H1 (cell line): ENCODE data around the gene CERS5. TPM values are rescaled to one million over a fixed set of nuclear protein-coding genes. Genes with fewer than 3 reads are reported as not detected.

Experiments
- CHD2 ChIP-seq: IDR thresholded peaks from 2 replicates; pipeline ENCODE4 v1.6.1; 2012; ENCODE audit warnings: low read length, improper control_type of control experiment
- CTBP2 ChIP-seq: IDR thresholded peaks from 2 replicates; pipeline ENCODE4 v1.7.0; 2011; ENCODE audit warnings: borderline replicate concordance, mild to moderate bottlenecking, moderate library complexity, mixed read lengths, low read length; ENCODE audit not compliant: insufficient read depth, insufficient read length
- FOSL1 ChIP-seq: IDR thresholded peaks from 2 replicates; pipeline ENCODE4 v1.6.1; 2011; ENCODE audit warnings: mild to moderate bottlenecking, low read depth, low read length, moderate library complexity; ENCODE audit not compliant: insufficient read depth
- JUND ChIP-seq: IDR thresholded peaks from 2 replicates; pipeline ENCODE4 v1.6.1; 2011; ENCODE audit warnings: mild to moderate bottlenecking, improper control_type of control experiment, low read length
- MAX ChIP-seq: IDR thresholded peaks from 2 replicates; pipeline ENCODE4 v1.6.1; 2012; ENCODE audit warnings: inconsistent platforms
- PHF8 ChIP-seq: fragments of 200-600 bp; sonication (generic); conservative IDR thresholded peaks from 2 replicates; pipeline ENCODE4 v1.7.1; 2012; ENCODE audit warnings: low read depth, mild to moderate bottlenecking, inconsistent platforms, low read length, moderate library complexity
- POLR2A ChIP-seq, 2 experiments: IDR thresholded peaks; 1 replicate in 1 of 2; 2 replicates in 1 of 2; pipeline ENCODE4 v1.6.1; 2011; ENCODE audit warnings: low read depth in 2 of 2, low read length in 2 of 2, mild to moderate bottlenecking in 2 of 2; ENCODE audit errors: control extremely low read depth in 1 of 2
- POLR2AphosphoS5 ChIP-seq: IDR thresholded peaks from 2 replicates; pipeline ENCODE4 v1.6.1; 2011; ENCODE audit warnings: low read depth, low read length
- RAD21 ChIP-seq, 2 experiments: IDR thresholded peaks in 1 of 2; conservative IDR thresholded peaks in 1 of 2; 2 replicates each; pipeline ENCODE4 v1.6.1; 2011; ENCODE audit warnings: low read depth in 2 of 2, low read length in 2 of 2, improper control_type of control experiment in 1 of 2, inconsistent platforms in 1 of 2, mild to moderate bottlenecking in 1 of 2, moderate library complexity in 1 of 2
- RBBP5 ChIP-seq: IDR thresholded peaks from 2 replicates; pipeline ENCODE4 v1.7.1; 2012; ENCODE audit warnings: low read depth, mild to moderate bottlenecking, inconsistent platforms, low read length, moderate library complexity, borderline replicate concordance
- SIN3A ChIP-seq, 2 experiments: IDR thresholded peaks in 1 of 2; conservative IDR thresholded peaks in 1 of 2; 2 replicates each; pipeline ENCODE4 v1.6.1; 2011 to 2012; ENCODE audit warnings: low read length in 2 of 2, improper control_type of control experiment in 1 of 2, low read depth in 1 of 2, mild to moderate bottlenecking in 1 of 2
- SP1 ChIP-seq: IDR thresholded peaks from 2 replicates; pipeline ENCODE4 v1.6.1; 2011; ENCODE audit warnings: low read depth, low read length
- SP4 ChIP-seq: IDR thresholded peaks from 2 replicates; pipeline ENCODE4 v1.6.1; 2012; ENCODE audit warnings: low read length, inconsistent platforms
- TAF1 ChIP-seq: IDR thresholded peaks from 2 replicates; pipeline ENCODE4 v1.6.1; 2011; ENCODE audit warnings: mild to moderate bottlenecking, low read depth, low read length
- TBP ChIP-seq: IDR thresholded peaks from 2 replicates; pipeline ENCODE4 v1.6.1; 2011; ENCODE audit warnings: low read depth, low read length, improper control_type of control experiment
- TEAD4 ChIP-seq: IDR thresholded peaks from 2 replicates; pipeline ENCODE4 v1.6.1; 2012; ENCODE audit warnings: low read depth, low read length, inconsistent platforms, mixed read lengths
- YY1 ChIP-seq: IDR thresholded peaks from 2 replicates; pipeline ENCODE4 v1.6.1; 2011; ENCODE audit warnings: low read depth, mild to moderate bottlenecking, low read length
- polyA plus RNA-seq, 7 experiments: library from polyadenylated mRNA; depleted of rRNA in 3 of 7; stranded (reverse) in 5 of 7; unstranded in 2 of 7; fragments of >200 nt in 5 of 7; fragments of 200-250 nt in 2 of 7; gene quantifications; 1 replicate in 5 of 7; 2 replicates in 1 of 7; 4 replicates in 1 of 7; pipeline versions ENCODE4 v1.2.1 to v1.2.3, GENCODE V29; 2011 to 2013; ENCODE audit warnings: missing spikeins in 2 of 7, mixed read lengths in 2 of 7
- total RNA-seq: library from RNA; stranded (reverse); fragmentation: NEBNext Ultra II Directional; extraction: Animal tissue kit (Norgen Biotek cat#: 25700); gene quantifications from 2 replicates; pipeline ENCODE4 v1.2.1, GENCODE V29; 2021
- TF ChIP-seq, protein P1 (sequence below), 3 experiments: IDR thresholded peaks; 1 replicate in 2 of 3; 2 replicates in 1 of 3; pipeline versions ENCODE4 v1.5.1 to v1.6.1; 2011; ENCODE audit warnings: low read length in 3 of 3, mild to moderate bottlenecking in 3 of 3, inconsistent platforms in 2 of 3, low read depth in 1 of 3, moderate library complexity in 1 of 3; ENCODE audit not compliant: insufficient read depth in 1 of 3; ENCODE audit errors: control extremely low read depth in 1 of 3
- TF ChIP-seq, protein P2 (sequence below): IDR thresholded peaks from 2 replicates; pipeline ENCODE4 v1.6.1; 2012; ENCODE audit warnings: inconsistent platforms

The CERS5 gene
- total and polyA plus RNA-seq, 2 of the 8 experiments (the other 6 are each of a cell fraction or from before 2014, with no cell fraction given) = 69.2 to 119 TPM

GRCh38 chr12:50167049-50167828 is at the start of gene CERS5 (continued):
- TF ChIP-seq PHF8 (peak; percentile 97), SP1 (peak; percentile 53), CTBP2 (no peak), RAD21 (IDR thresholded peaks at IDR 0.05 in 1 of 2, conservative IDR thresholded peaks at IDR 0.05 in 1 of 2; ENCODE audit: low read depth in 2 of 2, low read length in 2 of 2) (no peak), POLR2A (IDR thresholded peaks at IDR 0.05; ENCODE audit: control extremely low read depth in 1 of 2, low read depth in 2 of 2, low read length in 2 of 2) (peak; percentile 62 to 88), POLR2AphosphoS5 (peak; percentile 85), TAF1 (peak; percentile 69), FOSL1 (no peak), TBP (peak; percentile 79; the same call in 1 of the 2 replicates), CHD2 (0 out of 2 replicates have a peak, but pooled peaks have one; percentile 17), YY1 (peak; percentile 79), RBBP5 (peak; percentile 68; the same call in 1 of the 2 replicates), TEAD4 (0 out of 2 replicates have a peak, but pooled peaks have one; percentile 18), MAX (no peak), JUND (0 out of 2 replicates have a peak, but pooled peaks have one; percentile 7), SIN3A (conservative IDR thresholded peaks at IDR 0.05 in 1 of 2, IDR thresholded peaks at IDR 0.05 in 1 of 2; ENCODE audit: low read depth in 1 of 2, low read length in 2 of 2) (peak in 1 of 2 experiments; percentile 45; a peak in 2 of 4 replicates), SP4 (no peak)
- TF ChIP-seq, protein P1, sequence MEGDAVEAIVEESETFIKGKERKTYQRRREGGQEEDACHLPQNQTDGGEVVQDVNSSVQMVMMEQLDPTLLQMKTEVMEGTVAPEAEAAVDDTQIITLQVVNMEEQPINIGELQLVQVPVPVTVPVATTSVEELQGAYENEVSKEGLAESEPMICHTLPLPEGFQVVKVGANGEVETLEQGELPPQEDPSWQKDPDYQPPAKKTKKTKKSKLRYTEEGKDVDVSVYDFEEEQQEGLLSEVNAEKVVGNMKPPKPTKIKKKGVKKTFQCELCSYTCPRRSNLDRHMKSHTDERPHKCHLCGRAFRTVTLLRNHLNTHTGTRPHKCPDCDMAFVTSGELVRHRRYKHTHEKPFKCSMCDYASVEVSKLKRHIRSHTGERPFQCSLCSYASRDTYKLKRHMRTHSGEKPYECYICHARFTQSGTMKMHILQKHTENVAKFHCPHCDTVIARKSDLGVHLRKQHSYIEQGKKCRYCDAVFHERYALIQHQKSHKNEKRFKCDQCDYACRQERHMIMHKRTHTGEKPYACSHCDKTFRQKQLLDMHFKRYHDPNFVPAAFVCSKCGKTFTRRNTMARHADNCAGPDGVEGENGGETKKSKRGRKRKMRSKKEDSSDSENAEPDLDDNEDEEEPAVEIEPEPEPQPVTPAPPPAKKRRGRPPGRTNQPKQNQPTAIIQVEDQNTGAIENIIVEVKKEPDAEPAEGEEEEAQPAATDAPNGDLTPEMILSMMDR (IDR thresholded peaks at IDR 0.05; ENCODE audit: control extremely low read depth in 1 of 3, insufficient read depth in 1 of 3, low read depth in 1 of 3, low read length in 3 of 3) = no peak; a peak in 1 of 4 replicates
- TF ChIP-seq, protein P2, sequence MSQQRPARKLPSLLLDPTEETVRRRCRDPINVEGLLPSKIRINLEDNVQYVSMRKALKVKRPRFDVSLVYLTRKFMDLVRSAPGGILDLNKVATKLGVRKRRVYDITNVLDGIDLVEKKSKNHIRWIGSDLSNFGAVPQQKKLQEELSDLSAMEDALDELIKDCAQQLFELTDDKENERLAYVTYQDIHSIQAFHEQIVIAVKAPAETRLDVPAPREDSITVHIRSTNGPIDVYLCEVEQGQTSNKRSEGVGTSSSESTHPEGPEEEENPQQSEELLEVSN = no peak
